Spleen (tissue), 7 donors: Measurements from ENCODE around the gene ESYT1.

Experiments used
- CTCF ChIP-seq, 11 experiments: fragments of 200-600 bp in 7 of 11; fragments of 450-650 bp in 4 of 11; sonication (generic) in 4 of 11; IDR thresholded peaks in 8 of 11; conservative IDR thresholded peaks in 3 of 11; 1 replicate in 7 of 11; 2 replicates in 4 of 11; pipeline versions ENCODE4 v1.4.0 to v1.8.0; 2016 to 2021; ENCODE audit warnings: antibody characterized with exemption in 11 of 11, inconsistent platforms in 4 of 11, mild to moderate bottlenecking in 1 of 11
- POLR2AphosphoS5 ChIP-seq, 3 donors: sonication (generic); formaldehyde crosslinking; IDR thresholded peaks; one replicate each; pipeline ENCODE4 v1.5.1; 2017; ENCODE audit warnings: antibody characterized with exemption in 3 of 3
- donor health status: DM: no; HTN: no; CAD: no; lungs with moderate emphysema.
- donor health status: DM: no; HTN: no; CAD: no.
- donor health status: DM: no; HTN: no; CAD: no.

- TF ChIP-seq POLR2AphosphoS5 (IDR thresholded peaks at IDR 0.05) (no peak), CTCF (IDR thresholded peaks at IDR 0.05 in 8 of 11, conservative IDR thresholded peaks at IDR 0.05 in 3 of 11) (no peak)
Measured at GRCh38 chr12:56154246-56154771, 26.2 kb downstream of the ESYT1 start.
